ENCODE measurements around the gene LRRC8D. TPM values are rescaled to one million over a fixed set of nuclear protein-coding genes. Genes with fewer than 3 reads are reported as not detected.

LRRC8D gene
- polyA plus RNA-seq, 3 donors: 28.0 to 43.8 (median 42.9) TPM

DNA sequence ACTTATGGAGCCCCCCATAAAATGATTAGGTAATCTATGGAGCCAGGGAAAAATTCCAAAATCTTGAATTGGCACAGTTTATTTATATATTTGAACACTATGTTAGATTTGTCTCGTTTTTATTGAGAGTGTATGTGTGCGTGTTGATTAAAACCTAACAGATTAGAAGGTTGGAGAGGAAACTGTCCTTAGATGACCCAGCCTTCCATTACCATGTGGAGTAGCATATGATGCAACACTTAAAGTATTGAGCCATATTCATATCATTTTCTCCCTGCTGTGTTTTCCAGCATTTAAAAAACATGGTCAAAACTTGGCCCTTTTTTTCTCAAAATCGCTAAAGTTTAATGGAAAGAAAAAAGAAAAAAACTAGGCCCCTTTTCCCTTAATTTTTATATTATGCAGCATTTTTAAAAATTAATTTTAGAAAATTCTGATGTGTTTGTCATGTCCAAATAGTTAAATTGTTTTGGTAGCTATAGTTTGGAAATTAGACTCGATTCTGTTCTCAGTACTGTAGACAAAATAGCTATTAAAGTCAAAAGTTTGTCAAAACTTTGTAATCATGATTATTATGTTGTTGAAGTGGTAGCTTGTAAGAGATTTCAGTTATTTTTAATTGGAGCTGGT is 2.3 kb downstream of the LRRC8D start:
- intact Hi-C loops (cut with micrococcal nuclease): no loop called here
- Mint-ChIP-seq H3K27ac (peak overlapping the region; percentile 89 to 98 (median 95)), H3K27me3 (ENCODE audit: low read depth in 3 of 3) (no peaks in the 10 kb centered on the region), H3K9me3 (no peaks in the 10 kb centered on the region), H3K4me1 (peaks cover 76% of the 10 kb centered on the region), H3K4me3 (peak overlapping the region; percentile 95 to 99), H3K36me3 (peaks cover 28 to 31% of the 10 kb centered on the region in 2 donors)
- H3K4me1 ChIP-seq (ENCODE audit: control insufficient read depth in 1 of 2, insufficient read depth in 2 of 2, low read length in 2 of 2): peaks cover 66 to 78% of the 10 kb centered on the region in 2 donors
- H3K4me2 ChIP-seq (replicated peaks; ENCODE audit: extremely low read depth, low read length, poor library complexity, severe bottlenecking): peak overlapping the region; percentile 94
- TF ChIP-seq, protein P1, sequence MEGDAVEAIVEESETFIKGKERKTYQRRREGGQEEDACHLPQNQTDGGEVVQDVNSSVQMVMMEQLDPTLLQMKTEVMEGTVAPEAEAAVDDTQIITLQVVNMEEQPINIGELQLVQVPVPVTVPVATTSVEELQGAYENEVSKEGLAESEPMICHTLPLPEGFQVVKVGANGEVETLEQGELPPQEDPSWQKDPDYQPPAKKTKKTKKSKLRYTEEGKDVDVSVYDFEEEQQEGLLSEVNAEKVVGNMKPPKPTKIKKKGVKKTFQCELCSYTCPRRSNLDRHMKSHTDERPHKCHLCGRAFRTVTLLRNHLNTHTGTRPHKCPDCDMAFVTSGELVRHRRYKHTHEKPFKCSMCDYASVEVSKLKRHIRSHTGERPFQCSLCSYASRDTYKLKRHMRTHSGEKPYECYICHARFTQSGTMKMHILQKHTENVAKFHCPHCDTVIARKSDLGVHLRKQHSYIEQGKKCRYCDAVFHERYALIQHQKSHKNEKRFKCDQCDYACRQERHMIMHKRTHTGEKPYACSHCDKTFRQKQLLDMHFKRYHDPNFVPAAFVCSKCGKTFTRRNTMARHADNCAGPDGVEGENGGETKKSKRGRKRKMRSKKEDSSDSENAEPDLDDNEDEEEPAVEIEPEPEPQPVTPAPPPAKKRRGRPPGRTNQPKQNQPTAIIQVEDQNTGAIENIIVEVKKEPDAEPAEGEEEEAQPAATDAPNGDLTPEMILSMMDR (IDR thresholded peaks at IDR 0.05): no peak
- H3K36me3 ChIP-seq (replicated peaks in 1 of 2; ENCODE audit: control insufficient read depth in 1 of 2, insufficient read depth in 2 of 2, low read length in 2 of 2): peaks cover 3 to 17% of the 10 kb centered on the region in 2 donors
- H3K79me2 ChIP-seq (ENCODE audit: insufficient read depth, low read length): peaks cover 99% of the 10 kb centered on the region
- 80% methylated on average over 1 of the region's 4 CpGs for WGBS (ENCODE audit: insufficient coverage)
- H3K9me3 ChIP-seq (replicated peaks in 1 of 2; ENCODE audit: control insufficient read depth in 1 of 2, insufficient read depth in 1 of 2, low read length in 2 of 2): no peaks in the 10 kb centered on the region
- H3K9ac ChIP-seq (ENCODE audit: insufficient read depth, low read length, poor library complexity, severe bottlenecking): peak overlapping the region; percentile 89
- H3K4me3 ChIP-seq (replicated peaks in 1 of 3; ENCODE audit: low read depth in 2 of 3, low read length in 3 of 3): peak overlapping the region; percentile 61 to 93 (median 85)
- no peaks in the 10 kb centered on the region for H3K27me3 ChIP-seq (ENCODE audit: control insufficient read depth in 2 of 2, insufficient read depth in 2 of 2, low read length in 2 of 2)
- H3K27ac ChIP-seq (ENCODE audit: low read depth in 1 of 2, low read length in 2 of 2): peak overlapping the region in 1 of 2 donors; percentile 91
- peaks cover 58% of the 10 kb centered on the region for H4K20me1 ChIP-seq (ENCODE audit: insufficient read depth, low read length)
- H2AFZ ChIP-seq (ENCODE audit: insufficient read depth, low read depth, low read length, poor library complexity, severe bottlenecking): no peak overlapping the region
- DNase-seq: peak; percentile 51 to 88 (median 78)

DNA sequence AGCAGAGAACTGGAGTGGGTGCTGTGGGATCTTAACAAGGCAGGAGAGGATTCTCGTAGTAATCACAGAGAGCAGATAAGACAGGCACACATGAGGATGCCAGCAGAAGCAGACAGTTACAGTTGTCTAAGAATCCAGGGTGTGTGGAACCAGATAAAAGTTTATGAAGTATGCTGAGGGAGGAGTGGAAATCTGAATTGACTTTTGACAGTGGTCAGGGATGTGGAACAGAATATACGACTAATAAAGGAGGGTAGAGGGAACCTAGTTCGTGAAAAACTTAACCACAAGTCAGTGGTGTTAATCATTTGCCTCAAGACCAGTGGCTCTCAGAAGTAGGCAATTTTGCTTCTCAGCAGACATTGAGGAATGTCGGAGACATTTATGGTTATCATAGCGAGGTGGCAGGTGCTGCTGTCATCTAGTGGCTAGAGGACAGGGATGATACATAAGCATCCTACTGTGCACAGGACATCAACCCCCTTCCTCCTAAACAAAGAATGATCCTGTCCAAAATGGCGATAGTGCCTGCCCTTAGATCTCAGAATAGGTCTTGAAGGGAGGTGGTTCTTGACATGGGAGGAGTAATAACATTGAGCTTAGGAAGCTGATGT is 3.0 kb downstream of the LRRC8D start:
- H3K36me3 Mint-ChIP-seq: peaks cover 28 to 33% of the 10 kb centered on the region in 2 donors
- TF ChIP-seq, protein P1 (IDR thresholded peaks at IDR 0.05): no peak
- Histone ChIP-seq H3K27me3 (ENCODE audit: control insufficient read depth in 2 of 2, insufficient read depth in 2 of 2, low read length in 2 of 2) (no peaks in the 10 kb centered on the region), H3K79me2 (ENCODE audit: insufficient read depth, low read length) (peaks cover 99% of the 10 kb centered on the region), H3K27ac (ENCODE audit: low read depth in 1 of 2, low read length in 2 of 2) (peak overlapping the region in 1 of 2 donors; percentile 91), H3K9me3 (replicated peaks in 1 of 2; ENCODE audit: control insufficient read depth in 1 of 2, insufficient read depth in 1 of 2, low read length in 2 of 2) (no peaks in the 10 kb centered on the region), H3K4me2 (replicated peaks; ENCODE audit: extremely low read depth, low read length, poor library complexity, severe bottlenecking) (peak overlapping the region; percentile 94), H3K36me3 (replicated peaks in 1 of 2; ENCODE audit: control insufficient read depth in 1 of 2, insufficient read depth in 2 of 2, low read length in 2 of 2) (peaks cover 3 to 21% of the 10 kb centered on the region in 2 donors), H3K4me1 (ENCODE audit: control insufficient read depth in 1 of 2, insufficient read depth in 2 of 2, low read length in 2 of 2) (peaks cover 70 to 78% of the 10 kb centered on the region in 2 donors), H2AFZ (ENCODE audit: insufficient read depth, low read depth, low read length, poor library complexity, severe bottlenecking) (no peak overlapping the region), H4K20me1 (ENCODE audit: insufficient read depth, low read length) (peaks cover 65% of the 10 kb centered on the region), H3K9ac (ENCODE audit: insufficient read depth, low read length, poor library complexity, severe bottlenecking) (no peak overlapping the region), H3K4me3 (replicated peaks in 1 of 3; ENCODE audit: low read depth in 2 of 3, low read length in 3 of 3) (peak overlapping the region in 2 of 3 experiments; percentile 61 to 93)
- peaks cover 80% of the 10 kb centered on the region for H3K4me1 Mint-ChIP-seq
- peak overlapping the region; percentile 10 to 99 for H3K4me3 Mint-ChIP-seq
- no peaks in the 10 kb centered on the region for H3K9me3 Mint-ChIP-seq
- peak in 1 of 3 donors; percentile 21 for DNase-seq
- WGBS (ENCODE audit: insufficient coverage): 4% methylated on average over 3 of the region's 6 CpGs
- H3K27ac Mint-ChIP-seq: peak overlapping the region; percentile 64 to 98 (median 90)
- intact Hi-C loops (cut with micrococcal nuclease): no loop called here
- H3K27me3 Mint-ChIP-seq (ENCODE audit: low read depth in 3 of 3): no peaks in the 10 kb centered on the region
